Germinal center (tissue), 1 donor: Measurements from ENCODE around the gene GRIN1.

Experiments used
- DNase-seq: peaks from one replicate; pipeline ENCODE4 v3.0.0; 2012; ENCODE audit warnings: mixed read lengths, low spot score

The GRIN1 gene

GRCh38 chr9:137148242-137148641 lies 9.3 kb downstream of the GRIN1 start:
- no peak for DNase-seq

DNA sequence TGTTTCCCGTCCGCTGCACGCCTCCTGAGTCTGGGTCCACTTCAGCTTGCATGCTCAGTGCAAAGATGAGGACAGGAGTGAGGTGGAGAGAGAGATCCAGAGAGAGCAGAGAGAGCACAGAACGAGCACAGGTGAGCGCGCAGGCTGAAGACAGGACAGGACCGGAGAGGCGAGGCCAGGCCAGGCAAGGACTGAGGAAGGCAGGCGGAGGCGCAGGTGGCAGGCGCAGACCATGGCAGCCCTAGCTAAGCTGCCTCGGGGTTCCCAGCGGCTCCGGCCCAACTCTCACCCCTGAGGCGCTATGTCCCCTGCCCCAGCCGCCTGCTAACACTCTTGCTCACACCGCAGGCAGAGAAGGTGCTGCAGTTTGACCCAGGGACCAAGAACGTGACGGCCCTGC lies 9.7 kb downstream of the GRIN1 start:
- no peak for DNase-seq

DNA sequence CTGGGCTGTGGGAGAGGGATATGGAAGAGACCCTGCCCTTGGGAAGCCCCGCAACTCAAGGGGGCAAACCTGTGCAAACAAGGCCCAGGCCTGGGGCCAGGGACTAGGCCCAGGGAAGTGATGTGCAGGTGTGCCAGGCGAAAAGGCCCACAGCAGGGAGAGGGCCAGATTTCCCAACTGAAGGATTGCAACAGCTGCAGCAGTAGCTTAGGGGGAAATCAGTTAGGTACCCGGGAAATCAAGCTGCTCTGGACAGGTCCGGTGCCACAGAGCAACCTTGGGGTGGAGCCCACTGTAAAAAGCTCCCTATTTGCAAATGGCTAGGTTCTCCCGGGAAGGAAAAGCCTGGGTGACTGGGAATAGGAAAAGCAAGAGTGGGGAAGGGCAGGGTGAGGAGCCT lies 10.4 kb downstream of the GRIN1 start:
- DNase-seq = no peak

- DNase-seq = peak; percentile 63
Measured at GRCh38 chr9:137149942-137150616, 11.1 kb downstream of the GRIN1 start.

DNA sequence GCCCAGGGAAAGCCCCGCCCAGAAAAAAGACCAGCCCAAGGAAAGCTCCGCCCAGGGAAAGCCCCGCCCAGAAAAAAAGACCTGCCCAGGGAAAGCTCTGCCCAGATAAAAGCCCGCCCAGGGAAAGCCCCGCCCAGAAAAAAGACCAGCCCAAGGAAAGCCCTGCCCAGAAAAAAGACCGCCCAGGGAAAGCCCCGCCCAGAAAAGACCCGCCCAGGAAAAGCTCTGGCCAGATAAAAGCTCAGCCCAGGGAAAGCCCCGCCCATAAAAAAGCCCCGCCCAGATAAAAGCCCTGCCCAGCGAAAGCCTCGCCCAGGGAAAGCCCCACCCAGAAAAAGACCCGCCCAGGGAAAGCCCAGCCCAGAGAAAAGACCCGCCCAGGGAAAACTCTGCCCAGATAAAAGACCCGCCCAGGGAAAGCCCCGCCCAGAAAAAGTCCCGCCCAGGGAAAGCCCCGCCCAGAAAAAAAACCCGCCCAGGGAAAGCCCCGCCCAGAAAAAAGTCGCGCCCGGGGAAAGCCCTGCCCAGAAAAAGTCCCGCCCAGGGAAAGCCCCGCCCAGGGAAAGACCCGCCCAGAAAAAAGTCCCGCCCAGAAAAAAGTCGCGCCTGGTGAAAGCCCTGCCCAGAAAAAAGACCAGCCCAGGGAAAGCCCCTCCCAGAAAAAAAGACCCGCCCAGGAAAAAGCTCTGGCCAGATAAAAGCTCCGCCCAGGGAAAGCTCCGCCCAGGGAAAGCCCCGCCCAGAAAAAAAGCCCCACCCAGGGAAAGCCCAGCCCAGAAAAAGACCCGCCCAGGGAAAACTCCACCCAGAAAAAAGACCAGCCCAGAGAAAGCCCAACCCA lies 11.9 kb downstream of the GRIN1 start:
- peak; percentile 81 for DNase-seq

DNA sequence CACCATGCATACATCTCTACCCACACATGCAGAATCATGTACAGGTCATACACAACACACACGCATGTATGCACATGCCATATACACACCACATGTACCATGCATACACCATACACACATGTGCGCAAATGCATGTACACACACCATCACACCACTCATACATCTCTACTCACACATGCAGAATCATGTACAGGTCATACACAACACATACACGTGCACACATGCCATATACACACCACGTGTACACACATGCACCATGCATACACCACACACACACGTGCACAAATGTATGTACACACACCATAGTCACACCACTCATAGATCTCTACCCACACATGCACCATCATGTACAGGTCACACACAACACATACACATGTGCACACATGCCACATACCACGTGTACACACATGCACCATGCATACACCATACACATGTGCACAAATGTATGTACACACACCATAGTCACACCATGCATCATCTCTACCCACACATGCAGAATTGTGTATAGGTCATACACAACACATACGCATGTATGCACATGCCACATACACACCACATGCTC lies 14.0 kb downstream of the GRIN1 start:
- DNase-seq = no peak

DNA sequence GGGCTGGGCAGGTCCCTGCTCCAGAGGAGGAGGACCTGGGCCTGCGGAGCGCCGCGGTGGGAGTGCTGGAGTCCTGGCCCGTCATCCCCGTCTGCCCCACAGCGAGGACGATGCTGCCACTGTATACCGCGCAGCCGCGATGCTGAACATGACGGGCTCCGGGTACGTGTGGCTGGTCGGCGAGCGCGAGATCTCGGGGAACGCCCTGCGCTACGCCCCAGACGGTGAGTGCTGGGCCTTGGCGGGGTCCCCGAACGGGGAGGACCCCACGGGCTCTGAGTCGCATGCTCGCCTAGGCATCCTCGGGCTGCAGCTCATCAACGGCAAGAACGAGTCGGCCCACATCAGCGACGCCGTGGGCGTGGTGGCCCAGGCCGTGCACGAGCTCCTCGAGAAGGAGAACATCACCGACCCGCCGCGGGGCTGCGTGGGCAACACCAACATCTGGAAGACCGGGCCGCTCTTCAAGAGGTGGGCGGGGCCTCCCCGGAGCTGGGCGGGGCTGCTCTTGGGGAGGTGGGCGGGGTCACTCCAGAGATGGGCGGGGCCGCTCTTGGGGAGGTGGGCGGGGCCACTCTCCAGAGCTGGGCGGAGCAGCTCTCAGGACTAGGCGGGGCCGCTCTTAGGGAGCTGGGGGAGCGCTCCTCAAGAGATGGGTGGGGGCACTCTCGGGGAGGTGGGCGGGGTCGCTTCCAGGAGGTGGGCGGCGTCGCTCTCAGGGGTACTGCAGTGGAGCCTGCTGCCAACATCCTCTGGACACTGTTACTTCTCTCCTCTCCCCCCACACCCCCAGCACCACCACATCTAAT lies 17.8 kb downstream of the GRIN1 start:
- peak; percentile 81 for DNase-seq

- no peak for DNase-seq
Measured at GRCh38 chr9:137157618-137158415, 18.9 kb downstream of the GRIN1 start.

GRCh38 chr9:137158625-137159024 lies 19.7 kb downstream of the GRIN1 start:
- no peak for DNase-seq

GRCh38 chr9:137159105-137160053 lies 20.4 kb downstream of the GRIN1 start:
- no peak for DNase-seq

- DNase-seq = no peak
Measured at GRCh38 chr9:137160054-137160425, 21.1 kb downstream of the GRIN1 start.

- DNase-seq = no peak
Measured at GRCh38 chr9:137160716-137161557, 22.0 kb downstream of the GRIN1 start.

DNA sequence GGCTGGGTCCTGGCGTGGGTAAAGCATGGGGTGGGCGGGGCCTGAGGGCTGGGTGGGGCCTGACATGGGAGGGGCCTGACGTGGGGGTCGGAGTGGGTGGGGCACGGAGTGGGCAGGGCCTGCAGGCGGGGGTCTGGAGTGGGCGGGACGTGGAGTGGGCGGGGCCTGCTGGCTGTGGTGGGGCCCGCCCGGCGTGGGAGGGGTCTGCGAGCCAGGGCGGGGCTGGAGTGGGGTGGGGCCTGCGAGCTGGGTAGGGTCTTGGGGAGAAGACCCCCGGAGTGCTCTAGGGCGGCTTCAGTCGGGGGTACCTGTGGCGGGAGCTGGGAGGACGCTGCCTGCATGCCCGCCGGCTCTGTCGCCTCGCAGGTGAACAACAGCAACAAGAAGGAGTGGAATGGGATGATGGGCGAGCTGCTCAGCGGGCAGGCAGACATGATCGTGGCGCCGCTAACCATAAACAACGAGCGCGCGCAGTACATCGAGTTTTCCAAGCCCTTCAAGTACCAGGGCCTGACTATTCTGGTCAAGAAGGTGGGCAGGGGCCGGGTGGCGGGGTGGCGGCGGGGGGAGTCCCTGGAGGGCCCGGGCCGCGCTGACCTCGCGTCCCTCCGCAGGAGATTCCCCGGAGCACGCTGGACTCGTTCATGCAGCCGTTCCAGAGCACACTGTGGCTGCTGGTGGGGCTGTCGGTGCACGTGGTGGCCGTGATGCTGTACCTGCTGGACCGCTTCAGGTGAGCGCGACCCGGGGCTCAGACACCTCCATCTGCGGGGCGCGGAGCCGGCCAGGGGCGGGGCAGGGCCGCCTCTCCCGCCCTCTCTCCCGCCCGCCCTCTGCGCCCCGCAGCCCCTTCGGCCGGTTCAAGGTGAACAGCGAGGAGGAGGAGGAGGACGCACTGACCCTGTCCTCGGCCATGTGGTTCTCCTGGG lies 22.9 kb downstream of the GRIN1 start:
- peak; percentile 59 for DNase-seq

- no peak for DNase-seq
Measured at GRCh38 chr9:137162505-137163364, 23.8 kb downstream of the GRIN1 start.

DNA sequence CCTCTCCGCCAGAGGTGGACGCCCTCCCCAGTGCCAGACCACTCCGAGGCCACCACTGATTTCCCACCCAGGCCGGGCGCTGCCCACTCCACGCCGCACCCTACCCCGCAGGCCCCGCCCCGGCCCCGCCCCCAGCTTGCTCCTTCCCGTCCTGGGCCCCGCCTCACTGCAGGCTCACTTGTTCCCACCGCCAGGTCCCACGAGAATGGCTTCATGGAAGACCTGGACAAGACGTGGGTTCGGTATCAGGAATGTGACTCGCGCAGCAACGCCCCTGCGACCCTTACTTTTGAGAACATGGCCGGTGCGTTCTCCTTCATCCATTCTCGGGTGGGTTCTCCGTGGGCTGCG lies 24.4 kb downstream of the GRIN1 start:
- no peak for DNase-seq

DNA sequence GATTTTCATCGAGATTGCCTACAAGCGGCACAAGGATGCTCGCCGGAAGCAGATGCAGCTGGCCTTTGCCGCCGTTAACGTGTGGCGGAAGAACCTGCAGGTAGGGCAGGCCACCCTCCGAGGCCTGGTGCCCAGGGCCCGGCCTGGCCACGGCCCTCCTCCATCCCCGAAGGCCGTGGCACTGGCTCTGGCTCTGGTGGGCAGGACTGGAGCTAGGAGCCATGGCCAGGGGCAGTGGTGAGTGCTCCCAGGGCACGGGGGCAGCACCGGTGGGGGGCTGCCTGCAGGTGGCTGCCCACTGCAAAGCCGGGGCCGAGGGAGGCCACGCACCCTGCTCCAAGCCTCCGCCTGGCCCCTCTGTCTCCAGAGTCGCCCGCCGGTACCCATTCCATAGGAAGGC lies 24.9 kb downstream of the GRIN1 start:
- DNase-seq = no peak
